Measurements from ENCODE around the gene DYRK1B.

Gene DYRK1B

DNA sequence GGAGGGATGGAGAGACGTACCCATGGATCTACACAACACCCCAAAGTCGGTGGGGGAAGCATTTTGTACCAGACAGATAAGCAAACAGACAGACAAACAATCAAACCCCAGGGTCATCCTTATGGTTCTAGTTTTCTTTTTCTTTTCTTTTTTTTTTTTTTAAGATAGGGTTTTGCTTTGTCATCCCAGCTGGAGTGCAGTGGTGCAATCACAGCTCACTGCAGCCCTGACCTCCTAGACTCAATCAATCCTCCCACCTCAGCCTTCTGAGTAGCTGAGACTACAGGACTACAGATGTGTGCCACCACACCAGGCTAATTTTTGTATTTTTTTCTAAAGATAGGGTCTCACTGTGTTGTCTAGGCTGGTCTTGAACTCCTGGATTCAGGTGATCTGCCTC lies 30.2 kb upstream of the DYRK1B start:
- H3K27ac ChIP-seq (ENCODE audit: low read depth in 2 of 2, low read length in 2 of 2), result no peak overlapping the region
- H3K9ac ChIP-seq (ENCODE audit: low read depth in 1 of 2, low read length in 2 of 2), result no peak overlapping the region
- H3K27me3 ChIP-seq (ENCODE audit: control insufficient read depth in 2 of 2, insufficient read depth in 2 of 2, low read length in 2 of 2), result no peaks in the 10 kb centered on the region
- peaks cover 25 to 30% of the 10 kb centered on the region in 2 donors for H3K36me3 ChIP-seq (ENCODE audit: control insufficient read depth in 2 of 2, insufficient read depth in 2 of 2, low read length in 2 of 2)
- H3K4me3 ChIP-seq (ENCODE audit: low read length in 2 of 2), result no peak overlapping the region
- no peaks in the 10 kb centered on the region for H3K9me3 ChIP-seq (ENCODE audit: control insufficient read depth in 2 of 2, low read length in 2 of 2)
- H3K4me1 ChIP-seq (ENCODE audit: control insufficient read depth in 2 of 2, insufficient read depth in 2 of 2, low read length in 2 of 2), result no peaks in the 10 kb centered on the region

DNA sequence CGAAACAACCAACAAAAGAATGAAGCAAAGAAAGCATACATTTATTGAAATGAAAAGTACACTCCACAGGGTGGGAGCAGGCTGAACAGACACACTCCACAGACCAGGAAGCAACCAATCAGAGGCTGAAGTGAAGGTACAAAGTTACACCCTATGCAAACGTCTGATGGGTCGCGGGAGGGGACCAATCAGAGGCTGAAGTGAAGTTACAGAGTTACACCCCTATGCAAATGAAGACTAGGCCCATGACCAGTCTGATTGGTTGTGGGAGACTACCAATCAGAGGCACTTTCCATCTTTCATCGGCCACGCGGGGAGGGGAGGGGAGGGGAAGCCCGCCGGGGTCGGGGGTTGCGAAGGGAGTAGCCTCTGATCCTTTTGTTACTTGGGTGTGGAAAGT lies 24.6 kb upstream of the DYRK1B start:
- Histone ChIP-seq H3K9ac (ENCODE audit: low read depth in 1 of 2, low read length in 2 of 2) (no peak overlapping the region), H3K27me3 (ENCODE audit: control insufficient read depth in 2 of 2, insufficient read depth in 2 of 2, low read length in 2 of 2) (no peaks in the 10 kb centered on the region), H3K9me3 (ENCODE audit: control insufficient read depth in 2 of 2, low read length in 2 of 2) (no peaks in the 10 kb centered on the region), H3K27ac (ENCODE audit: low read depth in 2 of 2, low read length in 2 of 2) (no peak overlapping the region), H3K36me3 (ENCODE audit: control insufficient read depth in 2 of 2, insufficient read depth in 2 of 2, low read length in 2 of 2) (peaks cover 6 to 9% of the 10 kb centered on the region in 2 donors), H3K4me1 (ENCODE audit: control insufficient read depth in 2 of 2, insufficient read depth in 2 of 2, low read length in 2 of 2) (no peaks in the 10 kb centered on the region), H3K4me3 (ENCODE audit: low read length in 2 of 2) (no peak overlapping the region)

DNA sequence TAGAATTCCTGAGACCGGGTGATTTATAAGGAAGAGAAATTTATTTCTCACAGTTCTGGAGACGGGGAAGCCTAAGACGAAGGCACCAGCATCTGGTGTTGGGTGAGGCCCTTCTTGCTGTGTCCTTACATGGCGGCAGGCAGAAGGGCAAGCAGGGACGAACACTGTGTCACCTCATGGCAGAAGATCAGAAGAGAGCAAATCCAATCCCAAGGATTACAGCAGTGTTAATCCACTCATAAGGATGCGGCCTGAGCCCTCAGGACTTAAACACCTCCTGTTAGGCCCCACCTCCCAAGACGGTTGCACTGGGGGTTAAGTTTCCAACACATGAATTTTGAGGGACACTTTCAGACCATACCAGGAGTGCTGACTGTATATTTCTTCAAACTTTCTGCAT lies 18.9 kb upstream of the DYRK1B start:
- H3K4me1 ChIP-seq (ENCODE audit: control insufficient read depth in 2 of 2, insufficient read depth in 2 of 2, low read length in 2 of 2), result no peaks in the 10 kb centered on the region
- H3K27ac ChIP-seq (ENCODE audit: low read depth in 2 of 2, low read length in 2 of 2), result no peak overlapping the region
- no peak overlapping the region for H3K9ac ChIP-seq (ENCODE audit: low read depth in 1 of 2, low read length in 2 of 2)
- H3K4me3 ChIP-seq (ENCODE audit: low read length in 2 of 2), result no peak overlapping the region
- no peaks in the 10 kb centered on the region for H3K27me3 ChIP-seq (ENCODE audit: control insufficient read depth in 2 of 2, insufficient read depth in 2 of 2, low read length in 2 of 2)
- no peaks in the 10 kb centered on the region for H3K9me3 ChIP-seq (ENCODE audit: control insufficient read depth in 2 of 2, low read length in 2 of 2)
- H3K36me3 ChIP-seq (ENCODE audit: control insufficient read depth in 2 of 2, insufficient read depth in 2 of 2, low read length in 2 of 2), result no peaks in the 10 kb centered on the region

DNA sequence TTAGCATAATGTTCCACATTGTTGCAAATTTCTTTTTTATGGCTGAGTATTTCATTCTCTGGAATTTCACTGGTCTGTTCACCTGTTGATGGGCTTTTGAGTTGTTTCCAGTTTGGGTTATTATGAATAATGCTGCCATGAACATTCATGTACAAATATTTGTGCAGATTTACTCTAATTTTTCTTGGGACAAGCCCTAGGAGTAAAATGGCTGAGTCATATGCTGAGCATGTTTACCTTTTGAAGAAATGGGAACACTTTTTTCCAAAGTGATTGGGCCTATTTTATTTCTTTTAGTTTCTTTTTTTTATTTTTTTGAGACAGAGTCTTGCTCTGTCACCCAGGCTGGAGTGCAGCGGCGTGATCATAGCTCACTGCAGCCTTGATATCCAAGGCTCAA lies 16.9 kb upstream of the DYRK1B start:
- Histone ChIP-seq H3K36me3 (ENCODE audit: control insufficient read depth in 2 of 2, insufficient read depth in 2 of 2, low read length in 2 of 2) (no peaks in the 10 kb centered on the region), H3K4me3 (ENCODE audit: low read length in 2 of 2) (no peak overlapping the region), H3K4me1 (ENCODE audit: control insufficient read depth in 2 of 2, insufficient read depth in 2 of 2, low read length in 2 of 2) (peaks cover 11% of the 10 kb centered on the region in 2 donors), H3K9ac (ENCODE audit: low read depth in 1 of 2, low read length in 2 of 2) (no peak overlapping the region), H3K27ac (ENCODE audit: low read depth in 2 of 2, low read length in 2 of 2) (no peak overlapping the region), H3K9me3 (ENCODE audit: control insufficient read depth in 2 of 2, low read length in 2 of 2) (no peaks in the 10 kb centered on the region), H3K27me3 (ENCODE audit: control insufficient read depth in 2 of 2, insufficient read depth in 2 of 2, low read length in 2 of 2) (no peaks in the 10 kb centered on the region)

DNA sequence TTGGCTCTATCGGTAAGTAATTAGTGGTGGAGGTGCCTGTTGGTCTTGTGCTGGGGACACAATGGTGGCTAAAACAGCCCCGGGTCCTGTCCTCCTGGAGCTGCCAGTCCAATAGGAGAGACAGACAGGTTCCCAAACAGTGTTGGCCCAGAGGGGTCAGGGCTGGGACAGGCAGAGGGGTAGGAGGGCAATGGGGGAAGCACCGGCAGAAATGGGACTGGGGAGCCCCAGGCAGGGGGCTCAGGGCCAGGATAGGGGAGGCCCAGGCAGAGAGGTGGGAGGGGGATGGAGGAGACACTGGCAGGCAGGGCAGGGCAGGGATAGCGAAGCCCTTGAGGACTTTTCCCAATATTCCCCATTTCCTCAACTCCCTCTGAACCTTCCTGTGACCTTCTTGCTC lies 14.4 kb upstream of the DYRK1B start:
- Histone ChIP-seq H3K27me3 (ENCODE audit: control insufficient read depth in 2 of 2, insufficient read depth in 2 of 2, low read length in 2 of 2) (no peaks in the 10 kb centered on the region), H3K9ac (ENCODE audit: low read depth in 1 of 2, low read length in 2 of 2) (no peak overlapping the region), H3K9me3 (ENCODE audit: control insufficient read depth in 2 of 2, low read length in 2 of 2) (no peaks in the 10 kb centered on the region), H3K27ac (ENCODE audit: low read depth in 2 of 2, low read length in 2 of 2) (no peak overlapping the region), H3K4me3 (ENCODE audit: low read length in 2 of 2) (no peak overlapping the region), H3K36me3 (ENCODE audit: control insufficient read depth in 2 of 2, insufficient read depth in 2 of 2, low read length in 2 of 2) (no peaks in the 10 kb centered on the region), H3K4me1 (ENCODE audit: control insufficient read depth in 2 of 2, insufficient read depth in 2 of 2, low read length in 2 of 2) (peaks cover 28% of the 10 kb centered on the region in 2 donors)

DNA sequence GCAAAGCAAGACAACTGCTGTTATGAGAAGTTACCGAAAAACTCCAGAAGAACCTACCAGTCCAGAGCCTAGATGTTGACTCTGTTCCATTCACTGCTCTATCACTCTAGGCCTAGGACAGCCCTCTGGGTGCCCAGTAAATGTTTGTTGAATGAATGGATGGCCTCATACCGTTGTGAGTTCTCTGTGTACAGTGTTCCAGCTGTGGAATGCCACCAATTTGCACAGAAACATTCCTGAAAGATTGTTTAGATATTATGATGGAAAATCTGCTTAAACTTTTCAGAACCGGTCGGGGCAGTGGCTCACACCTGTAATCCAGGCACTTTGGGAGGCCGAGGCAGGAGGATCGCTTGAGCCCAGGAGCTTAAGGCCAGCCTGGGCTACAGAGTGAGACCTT lies 13.6 kb upstream of the DYRK1B start:
- no peak overlapping the region for H3K9ac ChIP-seq (ENCODE audit: low read depth in 1 of 2, low read length in 2 of 2)
- H3K9me3 ChIP-seq (ENCODE audit: control insufficient read depth in 2 of 2, low read length in 2 of 2), result no peaks in the 10 kb centered on the region
- no peak overlapping the region for H3K27ac ChIP-seq (ENCODE audit: low read depth in 2 of 2, low read length in 2 of 2)
- no peak overlapping the region for H3K4me3 ChIP-seq (ENCODE audit: low read length in 2 of 2)
- H3K27me3 ChIP-seq (ENCODE audit: control insufficient read depth in 2 of 2, insufficient read depth in 2 of 2, low read length in 2 of 2), result no peaks in the 10 kb centered on the region
- peaks cover 28% of the 10 kb centered on the region in 2 donors for H3K4me1 ChIP-seq (ENCODE audit: control insufficient read depth in 2 of 2, insufficient read depth in 2 of 2, low read length in 2 of 2)
- no peaks in the 10 kb centered on the region for H3K36me3 ChIP-seq (ENCODE audit: control insufficient read depth in 2 of 2, insufficient read depth in 2 of 2, low read length in 2 of 2)

DNA sequence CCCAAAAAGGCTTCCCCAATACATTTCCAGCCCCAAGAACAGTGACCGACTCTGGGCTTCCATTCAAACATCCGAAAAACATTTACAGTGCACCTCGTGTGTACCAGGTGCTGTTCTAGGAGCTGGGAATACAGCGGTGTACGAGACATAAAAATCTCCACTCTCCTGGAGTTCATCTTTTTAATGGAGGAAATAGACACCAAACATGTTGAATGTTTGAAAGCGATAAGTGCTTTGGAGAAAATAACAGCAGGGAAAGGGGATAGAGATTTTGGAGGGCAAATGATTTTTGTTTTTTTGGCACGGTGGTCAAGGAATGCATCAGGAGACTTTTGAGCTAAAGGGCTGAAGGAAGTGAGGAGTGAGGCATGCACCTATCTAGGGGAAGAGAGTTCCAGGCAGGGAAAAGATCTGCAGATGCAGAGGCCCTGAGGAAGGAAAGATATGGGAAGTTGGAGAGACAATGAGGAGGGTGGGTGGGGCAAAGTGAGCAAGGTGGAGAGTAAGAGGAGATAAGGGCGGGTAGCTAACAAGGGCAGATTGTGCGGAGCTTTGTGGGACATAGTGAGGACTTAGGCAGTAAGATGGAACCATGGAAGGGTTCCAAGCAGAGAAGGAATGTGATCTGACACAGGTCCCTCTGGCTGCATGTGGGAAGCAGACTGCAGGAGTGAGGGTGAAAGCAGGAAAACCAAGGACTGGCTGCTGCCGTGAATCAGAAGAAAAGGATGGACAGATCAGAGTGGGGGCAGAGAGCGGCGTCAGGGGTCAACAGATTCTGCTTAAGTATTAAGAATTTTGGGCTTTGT lies 12.9 kb upstream of the DYRK1B start:
- Histone ChIP-seq H3K36me3 (ENCODE audit: control insufficient read depth in 2 of 2, insufficient read depth in 2 of 2, low read length in 2 of 2) (no peaks in the 10 kb centered on the region), H3K9ac (ENCODE audit: low read depth in 1 of 2, low read length in 2 of 2) (peak overlapping the region; percentile 69), H3K4me1 (ENCODE audit: control insufficient read depth in 2 of 2, insufficient read depth in 2 of 2, low read length in 2 of 2) (peaks cover 28% of the 10 kb centered on the region in 2 donors), H3K27me3 (ENCODE audit: control insufficient read depth in 2 of 2, insufficient read depth in 2 of 2, low read length in 2 of 2) (no peaks in the 10 kb centered on the region), H3K27ac (ENCODE audit: low read depth in 2 of 2, low read length in 2 of 2) (peak overlapping the region; percentile 82 to 84), H3K9me3 (ENCODE audit: control insufficient read depth in 2 of 2, low read length in 2 of 2) (no peaks in the 10 kb centered on the region), H3K4me3 (ENCODE audit: low read length in 2 of 2) (peak overlapping the region; percentile 82 to 90)

- no peaks in the 10 kb centered on the region for H3K36me3 ChIP-seq (ENCODE audit: control insufficient read depth in 2 of 2, insufficient read depth in 2 of 2, low read length in 2 of 2)
- H3K9ac ChIP-seq (ENCODE audit: low read depth in 1 of 2, low read length in 2 of 2), result peak within 1 kb of the TSS; percentile 69 to 76
- no peaks in the 10 kb centered on the region for H3K27me3 ChIP-seq (ENCODE audit: control insufficient read depth in 2 of 2, insufficient read depth in 2 of 2, low read length in 2 of 2)
- H3K27ac ChIP-seq (ENCODE audit: low read depth in 2 of 2, low read length in 2 of 2), result peak within 1 kb of the TSS; percentile 82 to 84
- no peaks in the 10 kb centered on the region for H3K9me3 ChIP-seq (ENCODE audit: control insufficient read depth in 2 of 2, low read length in 2 of 2)
- H3K4me1 ChIP-seq (ENCODE audit: control insufficient read depth in 2 of 2, insufficient read depth in 2 of 2, low read length in 2 of 2), result peaks cover 28% of the 10 kb centered on the region in 2 donors
- H3K4me3 ChIP-seq (ENCODE audit: low read length in 2 of 2), result peak within 1 kb of the TSS; percentile 82 to 90
Measured at GRCh38 chr19:39845933-39846677, 12.1 kb upstream of the DYRK1B start, which contains the start of gene FBL. Gene FBL (minus strand): TSS chr19:39846379. CDS start chr19:39846300, 79 bp downstream.

DNA sequence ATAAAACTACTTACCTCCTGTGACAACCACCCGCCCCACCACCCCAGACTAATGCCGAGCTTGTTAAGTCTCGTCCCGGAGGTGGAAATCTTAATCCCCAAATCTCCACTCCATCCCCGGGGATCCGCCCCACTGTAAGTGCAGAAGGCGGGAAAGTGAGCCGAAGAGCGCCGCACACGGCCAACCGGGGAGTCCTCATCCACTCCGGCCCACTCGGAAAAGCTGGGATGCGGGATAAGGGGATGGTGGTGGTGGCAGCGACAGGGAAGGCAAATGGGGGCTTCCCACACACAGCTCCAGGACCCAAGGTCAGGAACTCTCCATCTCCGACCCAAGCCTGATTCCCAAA lies 11.6 kb upstream of the DYRK1B start:
- Histone ChIP-seq H3K9me3 (ENCODE audit: control insufficient read depth in 2 of 2, low read length in 2 of 2) (no peaks in the 10 kb centered on the region), H3K4me3 (ENCODE audit: low read length in 2 of 2) (peak overlapping the region; percentile 82 to 90), H3K4me1 (ENCODE audit: control insufficient read depth in 2 of 2, insufficient read depth in 2 of 2, low read length in 2 of 2) (peaks cover 28% of the 10 kb centered on the region in 2 donors), H3K9ac (ENCODE audit: low read depth in 1 of 2, low read length in 2 of 2) (peak overlapping the region; percentile 69 to 76), H3K27me3 (ENCODE audit: control insufficient read depth in 2 of 2, insufficient read depth in 2 of 2, low read length in 2 of 2) (no peaks in the 10 kb centered on the region), H3K27ac (ENCODE audit: low read depth in 2 of 2, low read length in 2 of 2) (peak overlapping the region in 1 of 2 donors; percentile 84), H3K36me3 (ENCODE audit: control insufficient read depth in 2 of 2, insufficient read depth in 2 of 2, low read length in 2 of 2) (no peaks in the 10 kb centered on the region)

DNA sequence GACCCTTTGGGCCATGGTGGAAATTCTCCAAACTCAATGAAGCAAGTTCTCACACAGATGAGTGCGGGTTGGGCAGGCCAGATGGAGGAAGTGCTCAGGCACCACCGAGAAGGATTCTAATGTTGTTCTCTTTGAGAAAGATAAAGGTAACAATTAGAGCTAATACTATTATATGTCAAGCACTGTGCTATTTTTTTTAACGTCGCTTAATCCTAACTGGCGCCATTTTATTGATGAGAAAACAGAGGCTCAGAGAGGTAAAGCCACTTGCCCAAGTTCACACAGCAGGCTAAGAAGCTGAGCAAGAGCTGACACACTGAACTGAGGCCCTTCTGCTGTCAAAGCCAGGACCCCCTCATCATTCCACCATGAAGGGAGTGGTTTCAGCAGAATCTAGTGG lies 11.2 kb upstream of the DYRK1B start:
- Histone ChIP-seq H3K4me3 (ENCODE audit: low read length in 2 of 2) (peak overlapping the region; percentile 82 to 90), H3K27me3 (ENCODE audit: control insufficient read depth in 2 of 2, insufficient read depth in 2 of 2, low read length in 2 of 2) (no peaks in the 10 kb centered on the region), H3K36me3 (ENCODE audit: control insufficient read depth in 2 of 2, insufficient read depth in 2 of 2, low read length in 2 of 2) (no peaks in the 10 kb centered on the region), H3K9ac (ENCODE audit: low read depth in 1 of 2, low read length in 2 of 2) (peak overlapping the region; percentile 69 to 76), H3K4me1 (ENCODE audit: control insufficient read depth in 2 of 2, insufficient read depth in 2 of 2, low read length in 2 of 2) (peaks cover 28% of the 10 kb centered on the region in 2 donors), H3K27ac (ENCODE audit: low read depth in 2 of 2, low read length in 2 of 2) (no peak overlapping the region), H3K9me3 (ENCODE audit: control insufficient read depth in 2 of 2, low read length in 2 of 2) (no peaks in the 10 kb centered on the region)

Measured in mucosa of rectum (tissue), 2 donors.